ENCODE data around the gene LAMC1.

DNA sequence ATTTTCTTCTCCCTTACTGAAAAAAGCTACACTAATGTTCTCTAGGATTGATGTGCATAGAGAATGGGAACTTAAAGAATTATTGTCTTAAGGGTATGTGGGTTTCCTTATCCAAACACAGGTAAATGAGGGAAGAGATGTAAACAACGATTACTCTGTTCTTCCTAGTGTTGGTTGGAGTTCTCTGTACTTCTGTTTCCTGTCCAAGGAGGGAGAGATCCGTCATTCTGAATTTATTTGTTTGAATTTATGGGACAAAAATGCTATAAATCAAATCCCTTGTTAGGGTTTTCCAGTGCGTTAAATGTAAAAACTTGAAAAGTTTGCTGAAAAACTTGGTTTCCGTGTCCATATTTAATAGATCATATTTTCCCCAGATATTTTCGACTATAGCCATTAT is 29.6 kb downstream of the LAMC1 start:
- TF ChIP-seq, protein P1, sequence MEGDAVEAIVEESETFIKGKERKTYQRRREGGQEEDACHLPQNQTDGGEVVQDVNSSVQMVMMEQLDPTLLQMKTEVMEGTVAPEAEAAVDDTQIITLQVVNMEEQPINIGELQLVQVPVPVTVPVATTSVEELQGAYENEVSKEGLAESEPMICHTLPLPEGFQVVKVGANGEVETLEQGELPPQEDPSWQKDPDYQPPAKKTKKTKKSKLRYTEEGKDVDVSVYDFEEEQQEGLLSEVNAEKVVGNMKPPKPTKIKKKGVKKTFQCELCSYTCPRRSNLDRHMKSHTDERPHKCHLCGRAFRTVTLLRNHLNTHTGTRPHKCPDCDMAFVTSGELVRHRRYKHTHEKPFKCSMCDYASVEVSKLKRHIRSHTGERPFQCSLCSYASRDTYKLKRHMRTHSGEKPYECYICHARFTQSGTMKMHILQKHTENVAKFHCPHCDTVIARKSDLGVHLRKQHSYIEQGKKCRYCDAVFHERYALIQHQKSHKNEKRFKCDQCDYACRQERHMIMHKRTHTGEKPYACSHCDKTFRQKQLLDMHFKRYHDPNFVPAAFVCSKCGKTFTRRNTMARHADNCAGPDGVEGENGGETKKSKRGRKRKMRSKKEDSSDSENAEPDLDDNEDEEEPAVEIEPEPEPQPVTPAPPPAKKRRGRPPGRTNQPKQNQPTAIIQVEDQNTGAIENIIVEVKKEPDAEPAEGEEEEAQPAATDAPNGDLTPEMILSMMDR (IDR thresholded peaks at IDR 0.05 in 2 of 3, conservative IDR thresholded peaks at IDR 0.05 in 1 of 3; ENCODE audit: control insufficient read depth in 2 of 3, extremely low read depth in 1 of 3, insufficient read depth in 1 of 3, low read depth in 3 of 3, low read length in 3 of 3), result no peak
- no peak for TF ChIP-seq SIN3A (IDR thresholded peaks at IDR 0.05; ENCODE audit: low read depth, low read length)
- TF ChIP-seq POLR2AphosphoS5 (IDR thresholded peaks at IDR 0.05; ENCODE audit: low read length), result no peak
- TF ChIP-seq RFX5 (IDR thresholded peaks at IDR 0.05; ENCODE audit: low read depth, low read length), result no peak
- TF ChIP-seq EZH2 (IDR thresholded peaks at IDR 0.05; ENCODE audit: borderline replicate concordance, control insufficient read depth, low read depth, low read length), result no peak
- TF ChIP-seq HCFC1 (IDR thresholded peaks at IDR 0.05; ENCODE audit: low read length), result no peak
- no peak for TF ChIP-seq BRCA1 (IDR thresholded peaks at IDR 0.05; ENCODE audit: low read depth, low read length)
- no peak for TF ChIP-seq POLR2A (IDR thresholded peaks at IDR 0.05; ENCODE audit: low read depth, low read length)
